Stimulated activated CD8-positive, alpha-beta memory T cell treated with anti-CD3 and anti-CD28 coated beads, Interleukin-7, amount 100 ng/mL, for 24 hours (primary cell): ENCODE measurements around the gene KRTAP10-6.
"Not testable (repeated sequence)": the region's sequence is repeated elsewhere in the genome, so short reads cannot be mapped to it uniquely, and the experiment has no call there.

Experiments
- DNase-seq: peaks from one replicate; pipeline ENCODE4 v3.0.0-alpha.2; 2020; ENCODE audit warnings: low read depth

Gene KRTAP10-6

GRCh38 chr21:44578371-44579055 is 13.8 kb downstream of the KRTAP10-6 start:
- DNase-seq = no peak

GRCh38 chr21:44576025-44576420 is 16.3 kb downstream of the KRTAP10-6 start:
- no peak for DNase-seq

GRCh38 chr21:44575307-44576024 is 16.8 kb downstream of the KRTAP10-6 start:
- DNase-seq = no peak

DNA sequence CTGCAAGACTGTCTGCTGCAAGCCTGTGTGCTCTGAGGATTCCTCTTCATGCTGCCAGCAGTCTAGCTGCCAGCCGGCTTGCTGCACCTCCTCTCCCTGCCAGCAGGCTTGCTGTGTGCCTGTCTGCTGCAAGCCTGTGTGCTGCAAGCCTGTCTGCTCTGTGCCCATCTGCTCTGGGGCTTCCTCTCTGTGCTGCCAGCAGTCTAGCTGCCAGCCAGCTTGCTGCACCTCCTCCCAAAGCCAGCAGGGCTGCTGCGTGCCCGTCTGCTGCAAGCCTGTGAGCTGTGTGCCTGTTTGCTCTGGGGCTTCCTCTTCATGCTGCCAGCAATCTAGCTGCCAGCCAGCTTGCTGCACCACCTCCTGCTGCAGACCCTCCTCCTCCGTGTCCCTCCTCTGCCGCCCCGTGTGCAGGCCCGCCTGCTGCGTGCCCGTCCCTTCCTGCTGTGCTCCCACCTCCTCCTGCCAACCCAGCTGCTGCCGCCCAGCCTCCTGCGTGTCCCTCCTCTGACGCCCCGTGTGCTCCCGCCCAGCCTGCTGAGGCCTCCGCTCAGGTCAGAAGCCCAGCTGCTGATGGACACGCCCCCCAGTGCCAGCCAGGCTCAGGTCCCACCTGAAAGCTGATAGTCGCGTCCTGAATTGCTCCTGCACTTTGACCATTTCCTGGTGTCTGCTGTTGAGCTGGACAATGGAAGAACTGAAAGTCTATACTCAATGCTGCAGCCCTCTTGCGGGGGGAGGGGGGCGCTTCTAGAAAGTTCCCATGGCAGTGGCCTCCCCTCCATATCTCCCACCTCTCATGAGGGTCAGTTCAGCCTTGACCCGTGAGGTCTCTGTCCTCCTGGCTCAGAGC is 17.6 kb downstream of the KRTAP10-6 start:
- no peak for DNase-seq

GRCh38 chr21:44573630-44574456 is 18.5 kb downstream of the KRTAP10-6 start, which contains the start of gene KRTAP10-4:
KRTAP10-4 (plus strand) TSS chr21:44573729; CDS start chr21:44573759, 30 bp downstream.
- not testable (repeated sequence) for DNase-seq

DNA sequence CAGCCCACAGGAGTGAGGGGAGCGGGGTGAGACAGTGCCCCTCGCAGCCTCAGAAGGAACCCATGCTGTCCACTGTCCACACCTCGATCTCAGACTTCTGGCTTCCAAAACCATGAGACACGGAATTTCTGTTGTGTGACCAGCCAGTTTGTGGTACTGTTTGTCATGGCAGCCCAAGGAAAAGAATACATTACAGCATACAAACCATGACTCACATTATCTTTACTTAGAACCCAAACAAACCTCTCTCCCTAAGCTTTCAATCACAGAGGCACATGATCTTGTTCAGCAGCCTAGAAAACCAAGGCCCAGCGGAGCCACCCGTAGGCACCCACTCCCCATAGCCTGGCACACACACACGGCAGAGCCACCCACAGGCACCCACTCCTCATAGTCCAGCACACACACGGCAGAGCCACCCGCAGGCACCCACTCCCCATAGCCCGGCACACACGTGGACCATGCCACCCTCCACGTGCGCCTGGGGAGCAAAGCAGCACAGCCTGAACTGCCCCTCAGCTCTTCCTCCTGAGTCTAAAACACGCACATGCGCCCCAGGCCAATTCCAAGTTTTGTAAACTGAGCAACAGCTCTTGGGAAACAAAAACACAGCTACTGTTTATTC is 19.2 kb downstream of the KRTAP10-6 start:
- DNase-seq = no peak

DNA sequence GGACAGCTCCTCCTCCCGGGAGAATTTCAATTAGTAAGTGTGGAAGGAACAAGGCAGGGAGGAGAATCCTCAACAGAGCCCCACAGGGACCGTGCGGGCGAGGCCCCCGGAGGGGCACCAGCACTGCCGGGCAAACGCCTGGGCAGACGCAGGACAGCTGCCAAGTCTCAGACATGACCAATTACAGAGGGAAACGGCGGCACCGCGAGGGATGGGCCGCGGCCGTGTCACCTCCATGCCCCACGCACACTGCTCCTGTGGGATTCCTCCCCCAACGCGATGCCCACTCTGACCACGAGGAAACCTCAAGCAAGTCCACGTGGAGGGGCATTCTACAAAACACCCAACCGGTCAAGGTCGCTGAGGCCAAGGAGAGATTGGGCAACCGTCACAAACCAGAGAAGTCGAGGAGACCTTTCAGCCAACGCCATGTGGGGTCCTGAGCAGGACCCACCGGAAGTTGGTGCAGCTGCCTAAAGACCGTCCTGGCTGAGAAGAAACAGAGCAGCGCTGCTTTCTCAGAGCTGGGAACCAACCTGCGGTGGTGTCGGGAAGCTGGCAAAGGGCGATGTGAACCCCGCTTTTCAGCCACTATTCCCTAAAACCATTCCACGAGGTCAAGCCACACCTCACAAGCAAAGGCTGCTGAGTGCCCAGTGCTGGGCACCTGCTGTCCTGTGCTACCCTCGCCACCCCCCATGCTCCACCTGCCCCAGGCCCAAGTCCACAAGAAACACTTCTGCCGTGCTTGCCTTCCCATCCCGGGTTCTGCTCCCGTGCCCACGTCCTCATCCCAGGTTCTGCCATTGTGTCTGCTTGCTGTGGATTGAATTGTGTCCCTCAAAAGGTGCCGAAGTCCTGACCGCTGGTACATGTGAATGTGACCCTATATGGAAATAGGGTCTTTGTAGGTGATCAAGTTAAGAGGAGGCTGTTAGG is 20.2 kb downstream of the KRTAP10-6 start:
- no peak for DNase-seq

- no peak for DNase-seq
Observed at GRCh38 chr21:44571296-44571695, 21.0 kb downstream of the KRTAP10-6 start.

GRCh38 chr21:44569861-44570517 is 22.3 kb downstream of the KRTAP10-6 start:
- DNase-seq = no peak

DNA sequence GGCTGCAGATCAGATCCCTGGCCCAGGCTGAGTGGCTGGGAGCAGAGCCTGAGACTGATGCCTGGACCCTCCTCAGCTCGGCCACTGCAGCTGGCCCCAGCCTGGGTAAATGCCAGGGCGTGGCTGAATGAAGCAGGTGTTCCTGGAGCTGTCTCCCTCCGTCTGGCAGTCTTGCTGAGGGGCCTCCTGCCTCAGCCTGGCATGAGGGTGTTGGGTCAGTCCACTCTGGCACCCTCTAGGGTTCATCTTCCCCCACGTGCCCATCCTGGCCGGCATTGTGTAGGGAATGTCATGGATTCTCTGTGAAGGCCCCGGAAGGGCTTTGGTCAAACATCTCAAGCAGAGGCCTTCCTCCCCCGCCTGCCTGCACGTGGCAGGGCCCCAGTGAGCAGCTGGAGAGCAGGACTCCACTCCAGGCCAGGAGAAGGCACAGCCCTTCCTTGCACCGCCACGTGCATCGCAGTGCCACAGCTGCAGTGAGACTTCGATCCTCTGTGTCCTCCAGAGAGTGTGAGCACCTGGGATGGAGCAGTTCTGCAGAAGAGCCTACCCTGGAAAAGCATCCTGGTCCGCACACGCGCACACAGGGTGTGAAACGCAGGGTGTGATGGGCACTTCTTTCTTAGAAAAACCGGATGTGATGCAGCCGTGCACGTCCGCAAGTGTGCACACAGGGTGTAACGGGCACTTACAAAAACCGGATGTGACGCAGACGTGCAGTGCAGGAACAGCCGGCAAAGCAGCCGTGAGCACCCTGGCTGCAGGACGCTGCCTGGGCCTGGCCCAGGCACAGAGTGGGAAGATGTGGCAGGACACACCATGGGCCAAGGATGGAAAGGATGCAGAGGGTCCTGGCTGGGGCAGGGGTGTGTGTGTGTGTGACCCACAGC is 23.4 kb downstream of the KRTAP10-6 start:
- no peak for DNase-seq

GRCh38 chr21:44568261-44568660 is 24.0 kb downstream of the KRTAP10-6 start:
- no peak for DNase-seq

GRCh38 chr21:44567481-44568171 is 24.7 kb downstream of the KRTAP10-6 start:
- DNase-seq = no peak

DNA sequence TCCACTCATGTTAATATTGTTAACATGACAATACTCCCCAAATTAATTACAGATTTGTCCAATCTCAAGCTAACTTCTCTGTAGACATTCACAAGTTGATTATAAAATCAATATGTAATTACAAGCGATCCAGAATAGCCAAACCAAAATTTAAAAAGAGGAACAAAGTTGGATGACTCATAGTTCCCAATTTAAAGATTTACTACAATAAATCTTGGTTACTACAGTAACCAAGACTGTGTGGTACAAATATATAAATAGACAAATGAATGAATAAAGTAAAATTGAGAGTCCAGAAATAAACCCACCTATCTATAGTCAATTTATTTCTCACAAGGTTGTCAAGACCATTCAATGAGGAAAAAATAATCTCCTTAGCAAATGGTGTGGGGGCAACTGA is 25.9 kb downstream of the KRTAP10-6 start:
- DNase-seq = no peak

DNA sequence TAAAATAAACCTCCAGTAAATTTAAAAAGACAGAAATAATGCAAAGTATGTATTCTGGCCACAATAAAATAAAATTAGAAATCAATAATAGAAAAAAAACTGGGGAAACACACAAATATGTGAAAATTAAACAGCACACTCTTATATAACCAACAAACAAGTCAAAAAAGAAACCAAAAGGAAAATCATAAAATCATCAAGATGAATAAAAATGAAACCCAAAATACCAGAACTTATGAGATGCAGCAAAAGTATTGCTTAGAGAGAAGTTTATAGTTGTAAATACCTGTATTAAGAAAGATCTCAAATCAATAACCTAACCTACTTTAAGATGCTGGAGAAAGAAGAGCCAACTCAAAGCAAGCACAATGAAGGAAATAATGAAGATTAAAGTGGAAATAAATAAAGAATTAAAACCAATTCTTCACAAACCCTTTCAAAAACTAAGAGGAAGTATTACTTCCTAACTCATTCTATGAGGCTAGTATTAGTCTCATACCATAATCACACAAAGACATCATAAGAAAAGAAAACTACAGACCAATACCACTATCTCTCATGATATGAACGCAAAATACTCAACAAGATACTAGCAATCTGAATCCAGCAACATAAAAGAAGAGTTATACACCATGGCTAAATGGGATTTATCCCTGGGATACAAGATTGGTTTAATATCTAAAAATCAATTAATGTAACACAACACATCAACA is 27.3 kb downstream of the KRTAP10-6 start:
- DNase-seq = no peak

DNA sequence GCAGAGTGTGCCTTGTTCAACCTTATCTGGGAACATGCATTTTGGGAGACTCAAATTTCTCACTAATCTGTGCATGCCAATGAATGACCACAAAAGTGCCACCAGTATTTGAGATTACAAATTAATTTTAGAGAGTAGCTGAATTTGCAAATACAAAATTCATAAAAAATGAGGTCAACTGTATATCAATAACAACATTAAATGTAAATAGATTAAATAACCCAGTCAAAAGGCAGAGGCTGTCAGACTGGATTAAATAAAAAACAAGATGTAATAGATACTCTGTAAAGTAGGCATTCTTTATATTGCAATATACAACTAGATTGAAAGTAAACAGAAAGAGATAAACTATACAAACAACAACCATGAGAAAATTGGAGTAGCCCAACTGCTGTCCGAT is 28.2 kb downstream of the KRTAP10-6 start:
- no peak for DNase-seq

DNA sequence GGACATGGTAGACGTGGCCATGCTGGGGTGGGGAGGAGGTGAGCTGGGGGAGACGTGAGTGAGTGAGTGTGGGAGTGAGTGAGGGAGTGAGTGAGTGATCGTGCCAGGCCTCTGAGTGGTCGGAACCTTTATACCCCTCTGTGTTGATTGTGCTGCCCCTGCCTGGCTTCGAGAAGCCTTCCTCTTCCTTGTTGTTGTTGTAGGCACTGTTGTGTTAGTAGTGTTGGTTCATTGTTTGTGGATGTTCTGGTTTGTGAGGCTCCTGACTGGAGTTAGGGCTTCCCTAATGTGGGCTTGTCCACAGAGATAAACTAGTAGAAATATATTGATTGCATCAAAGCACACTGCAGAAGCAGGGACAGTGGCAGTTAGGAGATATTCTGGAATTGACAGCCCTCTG is 33.6 kb downstream of the KRTAP10-6 start, which contains the start of gene KRTAP10-3:
TSS of gene KRTAP10-3 (minus strand) at position 101 of the 400 bp plus-strand sequence. CDS start at position 21, 80 bp downstream.
- DNase-seq = no peak

DNA sequence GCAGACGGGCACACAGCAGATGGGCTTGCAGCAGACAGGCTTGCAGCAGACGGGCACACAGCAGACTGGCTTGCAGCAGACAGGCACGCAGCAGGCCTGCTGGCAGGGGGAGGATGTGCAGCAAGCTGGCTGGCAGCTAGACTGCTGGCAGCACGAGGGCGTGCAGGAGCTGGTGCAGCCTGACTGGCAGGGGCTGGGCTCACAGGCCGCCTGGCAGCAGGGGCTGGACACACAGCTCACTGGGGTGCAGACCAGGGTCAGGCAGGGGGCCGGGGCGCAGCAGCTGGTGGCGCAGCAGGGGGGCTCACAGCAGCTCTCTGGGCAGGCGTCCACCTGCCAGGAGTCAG is 34.0 kb downstream of the KRTAP10-6 start:
- DNase-seq = not testable (repeated sequence)
